Measurements from ENCODE around the gene SCGB3A1. TPM values are rescaled to one million over a fixed set of nuclear protein-coding genes. Genes with fewer than 3 reads are reported as not detected.

The SCGB3A1 gene
- total RNA-seq, 4 donors from 2014 or later: not detected

DNA sequence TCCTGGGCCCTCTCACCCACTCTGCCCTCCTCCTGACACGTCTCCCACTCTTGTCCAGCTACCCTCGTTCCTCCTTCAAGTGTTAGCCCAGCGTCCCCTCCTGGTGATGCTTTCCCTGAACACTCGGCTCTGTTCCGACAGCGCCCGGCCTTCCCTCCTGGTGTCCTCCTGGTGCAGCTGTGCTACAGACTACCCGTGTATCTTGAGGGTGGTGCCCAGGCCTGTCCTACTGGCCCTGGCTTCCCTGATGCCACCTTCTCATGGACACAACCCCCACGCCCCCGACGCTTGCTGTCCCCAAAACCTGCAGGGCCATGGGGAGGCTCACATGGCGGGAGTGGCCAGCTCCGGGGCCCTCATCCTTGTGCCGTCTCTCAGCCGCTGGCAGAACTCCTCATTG is 21.4 kb upstream of the SCGB3A1 start:
- Histone ChIP-seq H3K9me3 (no peaks in the 10 kb centered on the region), H3K36me3 (no peaks in the 10 kb centered on the region), H3K27me3 (peaks cover 0 to 4% (median 0%) of the 10 kb centered on the region in 3 donors), H3K4me1 (no peaks in the 10 kb centered on the region), H3K4me3 (no peak overlapping the region), H3K27ac (no peak overlapping the region)
- ATAC-seq (no peak), DNase-seq (no peak)
- no peak for TF ChIP-seq CTCF (IDR thresholded peaks at IDR 0.05 in 4 of 5, conservative IDR thresholded peaks at IDR 0.05 in 1 of 5)
- no peak for TF ChIP-seq POLR2A (IDR thresholded peaks at IDR 0.05)
- intact Hi-C loops (cut with DNase I; ENCODE audit: low total_unique reads): no loop called here
- in situ Hi-C loops (cut with MboI; ENCODE audit: low sequenced_read_pairs in 4 of 4): no loop called here

DNA sequence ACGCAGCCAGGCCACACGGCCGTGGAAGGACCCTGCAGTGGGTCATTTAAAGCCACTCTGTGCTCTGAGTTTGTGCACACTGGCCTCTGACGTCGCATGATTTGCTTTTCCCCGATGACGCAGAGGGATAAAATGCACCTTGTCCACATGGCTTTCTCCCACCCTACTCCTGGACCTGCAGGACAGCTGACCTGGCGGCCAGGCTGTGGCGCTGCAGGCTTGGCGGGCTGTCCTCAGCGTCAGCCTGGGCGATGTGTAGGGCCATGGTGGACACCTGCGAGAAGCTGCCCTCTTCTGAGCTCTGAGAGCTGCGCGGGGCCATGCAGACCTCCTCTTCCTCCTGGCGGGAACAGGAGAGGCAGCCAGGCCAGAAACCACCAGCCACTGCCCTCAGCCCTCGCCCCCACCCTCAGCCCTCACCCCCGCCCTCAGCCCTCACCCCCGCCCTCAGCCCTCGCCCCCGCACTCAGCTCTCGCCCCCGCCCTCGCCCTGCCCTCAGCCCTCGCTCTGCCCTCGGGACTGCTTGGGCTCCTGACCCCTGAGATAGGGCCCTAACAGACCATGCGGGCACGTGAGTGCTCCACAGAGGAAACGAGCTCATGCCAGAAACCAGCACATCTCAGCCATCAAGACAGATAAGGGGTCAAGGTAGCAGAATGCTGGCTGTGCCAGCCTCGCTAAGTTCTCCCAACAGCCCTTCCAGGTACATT is 20.0 kb upstream of the SCGB3A1 start:
- no peaks in the 10 kb centered on the region for H3K9me3 ChIP-seq
- DNase-seq (no peak), ATAC-seq (no peak)
- no peak overlapping the region for H3K27ac ChIP-seq
- H3K36me3 ChIP-seq: no peaks in the 10 kb centered on the region
- TF ChIP-seq POLR2A (IDR thresholded peaks at IDR 0.05) (no peak), CTCF (IDR thresholded peaks at IDR 0.05 in 4 of 5, conservative IDR thresholded peaks at IDR 0.05 in 1 of 5) (no peak)
- no peaks in the 10 kb centered on the region for H3K4me1 ChIP-seq
- no peak overlapping the region for H3K4me3 ChIP-seq
- in situ Hi-C loops (cut with MboI; ENCODE audit: low sequenced_read_pairs in 4 of 4): no loop called here
- intact Hi-C loops (cut with DNase I; ENCODE audit: low total_unique reads): no loop called here
- no peaks in the 10 kb centered on the region for H3K27me3 ChIP-seq

DNA sequence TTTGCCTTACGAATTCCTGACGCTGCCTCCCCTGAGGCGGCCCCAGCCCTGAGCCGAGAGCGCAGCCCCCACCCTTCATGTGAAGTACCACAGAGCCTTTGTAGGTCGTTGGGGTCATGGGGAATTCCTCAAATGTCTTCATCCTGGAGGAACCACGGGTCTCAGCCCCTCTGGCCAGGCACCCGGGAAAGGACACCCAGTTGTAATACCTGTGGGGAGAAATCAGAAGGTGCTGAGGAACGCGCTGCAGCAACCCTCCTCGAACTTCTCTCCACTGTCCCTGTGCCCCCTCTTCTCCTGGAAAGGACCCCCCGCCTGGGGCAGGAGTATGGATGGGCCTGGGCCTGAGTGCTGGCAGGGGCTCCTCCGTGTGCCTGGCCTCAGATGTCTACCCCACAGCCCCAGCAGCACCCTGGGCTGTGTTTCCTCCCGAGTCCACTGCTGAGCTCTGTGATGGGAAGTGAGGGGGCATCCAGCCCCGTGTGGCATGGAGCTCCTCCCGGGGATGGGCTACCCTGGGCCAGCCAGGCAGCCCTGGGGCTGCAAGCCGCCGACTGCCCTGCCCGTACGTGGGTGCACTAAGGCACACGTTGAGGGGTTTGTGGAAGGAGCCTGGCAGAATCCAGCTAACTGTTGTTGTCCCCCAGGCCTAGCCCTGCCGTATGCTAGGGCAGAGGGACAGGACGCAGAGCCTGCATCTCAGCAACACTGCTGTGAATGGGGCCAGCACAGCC is 18.7 kb upstream of the SCGB3A1 start:
- no peak for TF ChIP-seq CTCF (IDR thresholded peaks at IDR 0.05 in 4 of 5, conservative IDR thresholded peaks at IDR 0.05 in 1 of 5)
- TF ChIP-seq POLR2A (IDR thresholded peaks at IDR 0.05): no peak
- no peaks in the 10 kb centered on the region for H3K36me3 ChIP-seq
- H3K4me1 ChIP-seq: no peaks in the 10 kb centered on the region
- peaks cover 0 to 3% (median 0%) of the 10 kb centered on the region in 3 donors for H3K27me3 ChIP-seq
- in situ Hi-C loops (cut with MboI; ENCODE audit: low sequenced_read_pairs in 4 of 4) (no loop called here), intact Hi-C loops (cut with DNase I; ENCODE audit: low total_unique reads) (no loop called here)
- no peak overlapping the region for H3K4me3 ChIP-seq
- no peak overlapping the region for H3K27ac ChIP-seq
- no peak for DNase-seq
- no peak for ATAC-seq
- no peaks in the 10 kb centered on the region for H3K9me3 ChIP-seq

DNA sequence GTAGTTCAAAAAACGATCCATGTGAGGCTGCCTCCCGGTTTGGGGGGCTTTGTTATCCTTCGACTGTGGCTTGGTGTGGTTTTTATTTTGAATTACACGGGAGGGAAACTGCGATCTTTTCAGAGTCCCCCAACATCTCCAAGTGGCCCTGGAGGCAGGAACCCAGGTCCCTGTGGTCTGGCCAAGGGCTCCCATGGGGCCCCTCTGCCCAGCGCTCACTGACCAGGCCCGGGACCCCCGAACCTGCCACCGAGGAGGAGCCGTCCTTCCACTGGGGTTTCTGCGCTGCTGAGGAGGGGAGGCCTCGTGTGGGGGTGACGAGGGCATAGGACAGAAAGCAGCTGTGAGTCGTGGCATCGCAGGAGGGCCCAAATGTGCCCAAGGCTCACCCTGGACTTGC is 18.1 kb upstream of the SCGB3A1 start:
- H3K4me3 ChIP-seq: no peak overlapping the region
- no peaks in the 10 kb centered on the region for H3K4me1 ChIP-seq
- H3K36me3 ChIP-seq: no peaks in the 10 kb centered on the region
- H3K27ac ChIP-seq: no peak overlapping the region
- TF ChIP-seq POLR2A (IDR thresholded peaks at IDR 0.05) (no peak), CTCF (IDR thresholded peaks at IDR 0.05 in 4 of 5, conservative IDR thresholded peaks at IDR 0.05 in 1 of 5) (no peak)
- intact Hi-C loops (cut with DNase I; ENCODE audit: low total_unique reads): no loop called here
- no peaks in the 10 kb centered on the region for H3K9me3 ChIP-seq
- peaks cover 0 to 3% (median 0%) of the 10 kb centered on the region in 3 donors for H3K27me3 ChIP-seq
- ATAC-seq (no peak), DNase-seq (no peak)
- in situ Hi-C loops (cut with MboI; ENCODE audit: low sequenced_read_pairs in 4 of 4): no loop called here
